C4-2B (cell line): ENCODE results near the gene CDK14.

Experiments used
- H3K27ac ChIP-seq: fragments of 450-650 bp; 2 replicates; pipeline ENCODE4 v1.5.1; 2017
- CTCF ChIP-seq: fragments of 450-650 bp; conservative IDR thresholded peaks from 2 replicates; pipeline ENCODE4 v1.5.1; 2017; ENCODE audit warnings: mild to moderate bottlenecking
- ZFX ChIP-seq: fragments of 450-650 bp; IDR thresholded peaks from 2 replicates; pipeline ENCODE4 v1.6.1; 2017

Gene CDK14

DNA sequence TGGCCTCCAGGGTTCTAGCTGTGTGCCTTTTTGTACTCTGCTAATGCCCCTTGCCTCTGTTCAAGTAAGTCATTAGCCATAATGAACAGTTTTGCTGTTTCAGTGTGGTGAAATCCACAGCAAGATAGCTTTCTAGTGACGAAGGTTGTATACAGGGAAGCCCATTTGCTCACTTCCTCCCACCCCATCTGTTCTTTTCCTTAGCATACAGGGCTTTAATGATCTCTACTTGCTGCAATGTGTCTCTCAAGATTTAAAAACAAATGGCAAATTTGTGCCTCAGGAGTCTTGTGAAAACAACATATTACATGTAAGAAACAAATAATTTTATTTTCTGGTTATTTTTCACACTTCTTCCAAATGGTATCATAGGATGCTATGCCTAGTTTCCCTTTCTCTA, 243.2 kb downstream of the CDK14 start:
- TF ChIP-seq ZFX, result no peak
- no peak for TF ChIP-seq CTCF
- H3K27ac ChIP-seq, result no peak overlapping the region

DNA sequence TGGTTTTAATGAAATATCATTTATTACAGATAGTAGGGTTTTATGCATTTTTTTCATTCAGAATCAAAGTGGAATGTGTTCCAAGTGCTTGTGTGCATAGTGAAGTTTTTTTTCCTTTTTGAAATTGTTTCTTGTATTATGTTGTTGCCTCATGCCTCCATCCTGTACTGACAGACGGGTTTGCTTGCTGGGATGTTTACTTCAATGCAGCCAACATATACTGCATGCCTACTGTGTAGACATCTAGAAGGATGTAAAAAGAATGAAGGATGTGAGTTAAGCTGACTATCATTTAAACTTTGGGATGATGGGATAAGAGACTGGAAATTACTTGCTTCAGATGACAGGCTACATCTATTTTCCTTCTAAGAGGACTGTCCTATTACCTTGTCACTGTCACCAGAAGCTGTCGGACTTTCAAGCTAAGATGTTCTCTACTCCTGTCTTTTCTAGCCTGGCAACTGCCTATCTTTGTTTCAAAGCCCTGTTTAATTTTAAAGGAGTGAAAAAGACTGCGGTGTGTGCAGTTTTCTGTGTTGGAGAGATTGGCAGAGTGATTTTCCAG, 243.7 kb downstream of the CDK14 start:
- H3K27ac ChIP-seq, result no peak overlapping the region
- TF ChIP-seq ZFX (no peak), CTCF (no peak)

DNA sequence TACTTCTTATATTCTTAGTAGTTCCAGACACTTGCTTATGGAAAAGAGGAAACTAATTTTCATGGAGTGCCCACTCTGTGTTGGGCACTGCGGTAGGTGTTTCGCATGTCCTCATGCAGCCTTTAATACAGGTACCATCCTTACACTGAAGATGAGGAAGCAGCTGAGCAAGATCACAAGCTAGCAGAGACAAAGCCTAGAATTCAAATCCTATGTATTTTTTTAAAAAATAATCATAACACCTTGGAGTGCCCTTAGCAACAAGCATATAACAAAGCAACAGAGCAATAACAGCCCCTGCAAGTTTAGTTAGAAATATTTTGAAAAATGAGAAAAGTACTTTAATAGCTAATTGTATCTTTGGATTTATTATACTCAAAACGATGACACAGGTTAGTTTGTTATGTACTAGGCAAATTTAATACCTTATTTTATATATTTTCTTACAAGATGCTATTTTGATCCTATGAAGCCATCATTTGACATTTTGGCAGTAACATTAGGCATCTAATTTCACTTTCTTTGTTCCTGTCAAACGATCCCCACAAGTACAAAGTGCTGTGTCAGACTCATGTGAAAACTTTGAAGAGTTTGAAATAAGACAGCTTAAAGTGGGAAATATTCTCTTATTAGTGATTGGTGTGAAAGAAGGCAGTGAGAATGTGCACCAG, 245.8 kb downstream of the CDK14 start:
- TF ChIP-seq ZFX (no peak), CTCF (no peak)
- H3K27ac ChIP-seq, result no peak overlapping the region

GRCh38 chr7:90842430-90842788, 246.3 kb downstream of the CDK14 start:
- no peak overlapping the region for H3K27ac ChIP-seq
- TF ChIP-seq CTCF, result no peak
- TF ChIP-seq ZFX, result no peak

DNA sequence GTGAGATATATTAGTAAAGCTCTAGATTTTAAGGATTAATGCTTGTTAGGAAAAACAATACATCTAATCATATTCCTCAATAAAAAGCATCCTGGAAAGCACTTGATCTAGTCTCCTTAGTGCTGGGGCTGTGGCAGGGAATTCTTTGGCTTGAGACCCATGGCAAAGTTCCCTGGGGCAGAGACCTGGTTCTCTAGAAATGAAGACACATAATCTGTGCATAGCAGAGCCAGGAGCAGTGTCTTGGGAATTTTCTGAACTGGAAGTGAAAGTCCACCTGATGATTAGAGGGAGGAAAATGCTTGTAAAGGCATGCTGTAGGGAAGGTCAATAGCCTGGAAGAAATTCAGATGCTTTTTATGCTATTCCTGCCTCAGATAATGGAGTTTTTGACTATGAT, 247.4 kb downstream of the CDK14 start:
- H3K27ac ChIP-seq, result no peak overlapping the region
- TF ChIP-seq CTCF (no peak), ZFX (no peak)

- TF ChIP-seq CTCF (no peak), ZFX (no peak)
- no peak overlapping the region for H3K27ac ChIP-seq
Observed at GRCh38 chr7:90844421-90844820, 248.3 kb downstream of the CDK14 start.

DNA sequence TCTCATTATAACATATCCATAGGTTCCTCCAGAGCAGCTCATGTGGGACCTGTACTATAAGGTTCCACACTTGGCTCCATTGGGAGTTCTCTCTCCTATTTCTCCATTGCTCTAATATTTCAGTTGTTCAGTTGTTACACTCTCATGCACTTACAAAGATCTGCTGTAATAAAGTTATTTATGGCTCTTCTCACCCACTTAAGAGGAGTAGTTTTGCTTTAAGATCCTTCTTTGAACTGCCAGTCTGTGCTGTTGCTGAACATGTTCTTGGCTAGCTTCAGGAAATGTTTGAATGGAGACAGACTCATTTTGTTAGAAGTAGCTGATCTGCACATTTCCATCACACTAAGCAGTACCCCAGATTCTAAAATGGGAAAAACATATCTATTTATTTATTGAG, 250.1 kb downstream of the CDK14 start:
- no peak overlapping the region for H3K27ac ChIP-seq
- no peak for TF ChIP-seq CTCF
- TF ChIP-seq ZFX, result no peak
